ENCODE data around the gene CUEDC1. TPM values are rescaled to one million over a fixed set of nuclear protein-coding genes. Genes with fewer than 3 reads are reported as not detected.

The CUEDC1 gene
- total and polyA plus RNA-seq, 2 of the 13 experiments (the other 11 are each of a cell fraction or from before 2014, with no cell fraction given): 7.4 to 12.9 TPM

DNA sequence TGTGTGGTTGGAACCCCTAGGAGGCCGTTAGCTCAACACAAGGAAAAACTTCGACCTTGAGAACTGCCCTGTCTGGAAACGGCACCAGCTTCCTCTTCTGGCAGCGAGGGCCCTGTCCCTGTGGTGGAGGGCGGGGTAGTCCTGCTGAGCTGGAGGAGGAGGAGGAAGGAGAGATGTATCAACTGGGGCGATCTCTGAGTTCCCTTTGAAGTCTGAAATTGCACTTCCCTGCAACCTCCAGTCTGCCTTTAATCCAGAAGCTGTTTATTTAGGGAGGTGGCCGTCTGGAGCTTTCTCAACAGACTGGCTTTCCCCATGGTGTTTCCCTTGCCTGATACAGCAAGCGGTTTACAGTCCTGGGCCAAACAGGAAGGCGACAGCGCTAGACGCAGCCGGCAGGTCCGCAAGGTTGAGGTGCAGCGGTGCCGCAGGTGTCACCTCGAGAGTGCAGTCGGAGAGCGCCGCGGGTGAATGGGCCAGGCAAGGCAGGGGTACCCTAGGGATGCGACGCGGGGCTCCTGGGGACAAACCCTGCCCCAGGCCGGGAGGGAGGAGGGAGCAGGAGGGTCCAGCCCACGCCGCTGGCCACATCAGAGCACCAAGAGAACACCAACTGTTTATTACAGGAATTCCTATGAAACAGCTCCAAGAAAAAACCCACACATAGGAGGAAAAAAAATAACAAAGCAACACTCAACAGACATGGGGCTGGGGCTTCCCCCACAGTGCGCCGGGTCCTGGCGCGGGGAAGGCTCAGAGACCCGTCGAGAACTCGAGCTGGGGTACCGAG is 94.0 kb downstream of the CUEDC1 start (continued):
- TF ChIP-seq, protein P1, sequence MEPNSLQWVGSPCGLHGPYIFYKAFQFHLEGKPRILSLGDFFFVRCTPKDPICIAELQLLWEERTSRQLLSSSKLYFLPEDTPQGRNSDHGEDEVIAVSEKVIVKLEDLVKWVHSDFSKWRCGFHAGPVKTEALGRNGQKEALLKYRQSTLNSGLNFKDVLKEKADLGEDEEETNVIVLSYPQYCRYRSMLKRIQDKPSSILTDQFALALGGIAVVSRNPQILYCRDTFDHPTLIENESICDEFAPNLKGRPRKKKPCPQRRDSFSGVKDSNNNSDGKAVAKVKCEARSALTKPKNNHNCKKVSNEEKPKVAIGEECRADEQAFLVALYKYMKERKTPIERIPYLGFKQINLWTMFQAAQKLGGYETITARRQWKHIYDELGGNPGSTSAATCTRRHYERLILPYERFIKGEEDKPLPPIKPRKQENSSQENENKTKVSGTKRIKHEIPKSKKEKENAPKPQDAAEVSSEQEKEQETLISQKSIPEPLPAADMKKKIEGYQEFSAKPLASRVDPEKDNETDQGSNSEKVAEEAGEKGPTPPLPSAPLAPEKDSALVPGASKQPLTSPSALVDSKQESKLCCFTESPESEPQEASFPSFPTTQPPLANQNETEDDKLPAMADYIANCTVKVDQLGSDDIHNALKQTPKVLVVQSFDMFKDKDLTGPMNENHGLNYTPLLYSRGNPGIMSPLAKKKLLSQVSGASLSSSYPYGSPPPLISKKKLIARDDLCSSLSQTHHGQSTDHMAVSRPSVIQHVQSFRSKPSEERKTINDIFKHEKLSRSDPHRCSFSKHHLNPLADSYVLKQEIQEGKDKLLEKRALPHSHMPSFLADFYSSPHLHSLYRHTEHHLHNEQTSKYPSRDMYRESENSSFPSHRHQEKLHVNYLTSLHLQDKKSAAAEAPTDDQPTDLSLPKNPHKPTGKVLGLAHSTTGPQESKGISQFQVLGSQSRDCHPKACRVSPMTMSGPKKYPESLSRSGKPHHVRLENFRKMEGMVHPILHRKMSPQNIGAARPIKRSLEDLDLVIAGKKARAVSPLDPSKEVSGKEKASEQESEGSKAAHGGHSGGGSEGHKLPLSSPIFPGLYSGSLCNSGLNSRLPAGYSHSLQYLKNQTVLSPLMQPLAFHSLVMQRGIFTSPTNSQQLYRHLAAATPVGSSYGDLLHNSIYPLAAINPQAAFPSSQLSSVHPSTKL (CRISPR knock-in tag; IDR thresholded peaks at IDR 0.05): peak; percentile 82
- TF ChIP-seq ZNF746 (CRISPR knock-in tag; IDR thresholded peaks at IDR 0.05): 0 out of 2 replicates have a peak, but pooled peaks have one; percentile 10
- peak; percentile 58; the same call in 1 of the 2 replicates for TF ChIP-seq POLR2G (IDR thresholded peaks at IDR 0.05; ENCODE audit: low read depth, low read length)
- 0 out of 2 replicates have a peak, but pooled peaks have one; percentile 9 for TF ChIP-seq RARG (CRISPR knock-in tag; IDR thresholded peaks at IDR 0.05; ENCODE audit: low read depth)
- peak; percentile 43; the same call in 1 of the 2 replicates for TF ChIP-seq TFAP4 (IDR thresholded peaks at IDR 0.05; ENCODE audit: borderline replicate concordance, low read depth)
- no peak; the same call in 1 of the 2 replicates for TF ChIP-seq CBX5 (CRISPR knock-in tag; IDR thresholded peaks at IDR 0.05; ENCODE audit: borderline replicate concordance)
- TF ChIP-seq HMG20B (CRISPR knock-in tag; conservative IDR thresholded peaks at IDR 0.05): peak; percentile 83
- TF ChIP-seq, protein P2, sequence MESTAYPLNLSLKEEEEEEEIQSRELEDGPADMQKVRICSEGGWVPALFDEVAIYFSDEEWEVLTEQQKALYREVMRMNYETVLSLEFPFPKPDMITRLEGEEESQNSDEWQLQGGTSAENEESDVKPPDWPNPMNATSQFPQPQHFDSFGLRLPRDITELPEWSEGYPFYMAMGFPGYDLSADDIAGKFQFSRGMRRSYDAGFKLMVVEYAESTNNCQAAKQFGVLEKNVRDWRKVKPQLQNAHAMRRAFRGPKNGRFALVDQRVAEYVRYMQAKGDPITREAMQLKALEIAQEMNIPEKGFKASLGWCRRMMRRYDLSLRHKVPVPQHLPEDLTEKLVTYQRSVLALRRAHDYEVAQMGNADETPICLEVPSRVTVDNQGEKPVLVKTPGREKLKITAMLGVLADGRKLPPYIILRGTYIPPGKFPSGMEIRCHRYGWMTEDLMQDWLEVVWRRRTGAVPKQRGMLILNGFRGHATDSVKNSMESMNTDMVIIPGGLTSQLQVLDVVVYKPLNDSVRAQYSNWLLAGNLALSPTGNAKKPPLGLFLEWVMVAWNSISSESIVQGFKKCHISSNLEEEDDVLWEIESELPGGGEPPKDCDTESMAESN (CRISPR knock-in tag; conservative IDR thresholded peaks at IDR 0.05): 0 out of 2 replicates have a peak, but pooled peaks have one; percentile 33
- TF ChIP-seq DR1 (CRISPR knock-in tag; IDR thresholded peaks at IDR 0.05): peak; percentile 40; the same call in 1 of the 2 replicates
- peak; percentile 40; the same call in 1 of the 2 replicates for TF ChIP-seq POLR2AphosphoS5 (IDR thresholded peaks at IDR 0.05; ENCODE audit: low read depth, low read length)
- peak; percentile 21; the same call in 1 of the 2 replicates for TF ChIP-seq KLF6 (CRISPR knock-in tag; IDR thresholded peaks at IDR 0.05)
- TF ChIP-seq, protein P3, sequence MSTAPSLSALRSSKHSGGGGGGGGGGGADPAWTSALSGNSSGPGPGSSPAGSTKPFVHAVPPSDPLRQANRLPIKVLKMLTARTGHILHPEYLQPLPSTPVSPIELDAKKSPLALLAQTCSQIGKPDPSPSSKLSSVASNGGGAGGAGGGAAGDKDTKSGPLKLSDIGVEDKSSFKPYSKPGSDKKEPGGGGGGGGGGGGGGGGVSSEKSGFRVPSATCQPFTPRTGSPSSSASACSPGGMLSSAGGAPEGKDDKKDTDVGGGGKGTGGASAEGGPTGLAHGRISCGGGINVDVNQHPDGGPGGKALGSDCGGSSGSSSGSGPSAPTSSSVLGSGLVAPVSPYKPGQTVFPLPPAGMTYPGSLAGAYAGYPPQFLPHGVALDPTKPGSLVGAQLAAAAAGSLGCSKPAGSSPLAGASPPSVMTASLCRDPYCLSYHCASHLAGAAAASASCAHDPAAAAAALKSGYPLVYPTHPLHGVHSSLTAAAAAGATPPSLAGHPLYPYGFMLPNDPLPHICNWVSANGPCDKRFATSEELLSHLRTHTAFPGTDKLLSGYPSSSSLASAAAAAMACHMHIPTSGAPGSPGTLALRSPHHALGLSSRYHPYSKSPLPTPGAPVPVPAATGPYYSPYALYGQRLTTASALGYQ (CRISPR knock-in tag; IDR thresholded peaks at IDR 0.05): peak; percentile 67; the same call in 1 of the 2 replicates
- TF ChIP-seq, protein P4, sequence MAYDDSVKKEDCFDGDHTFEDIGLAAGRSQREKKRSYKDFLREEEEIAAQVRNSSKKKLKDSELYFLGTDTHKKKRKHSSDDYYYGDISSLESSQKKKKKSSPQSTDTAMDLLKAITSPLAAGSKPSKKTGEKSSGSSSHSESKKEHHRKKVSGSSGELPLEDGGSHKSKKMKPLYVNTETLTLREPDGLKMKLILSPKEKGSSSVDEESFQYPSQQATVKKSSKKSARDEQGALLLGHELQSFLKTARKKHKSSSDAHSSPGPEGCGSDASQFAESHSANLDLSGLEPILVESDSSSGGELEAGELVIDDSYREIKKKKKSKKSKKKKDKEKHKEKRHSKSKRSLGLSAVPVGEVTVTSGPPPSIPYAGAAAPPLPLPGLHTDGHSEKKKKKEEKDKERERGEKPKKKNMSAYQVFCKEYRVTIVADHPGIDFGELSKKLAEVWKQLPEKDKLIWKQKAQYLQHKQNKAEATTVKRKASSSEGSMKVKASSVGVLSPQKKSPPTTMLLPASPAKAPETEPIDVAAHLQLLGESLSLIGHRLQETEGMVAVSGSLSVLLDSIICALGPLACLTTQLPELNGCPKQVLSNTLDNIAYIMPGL (CRISPR knock-in tag; IDR thresholded peaks at IDR 0.05; ENCODE audit: borderline replicate concordance in 1 of 2, low read depth in 1 of 2): peak in 1 of 2 experiments; percentile 71; a peak in 1 of 4 replicates
- no peak; the same call in 1 of the 2 replicates for TF ChIP-seq RBAK (CRISPR knock-in tag; IDR thresholded peaks at IDR 0.05)
- no peak for TF ChIP-seq ZNF468 (CRISPR knock-in tag; IDR thresholded peaks at IDR 0.05)
- no peak for TF ChIP-seq ZFY (CRISPR knock-in tag; IDR thresholded peaks at IDR 0.05)
- TF ChIP-seq SIN3A (IDR thresholded peaks at IDR 0.05; ENCODE audit: borderline replicate concordance, low read depth, low read length): 0 out of 2 replicates have a peak, but pooled peaks have one; percentile 49
- peak; percentile 86 for TF ChIP-seq GATAD2A (CRISPR knock-in tag; IDR thresholded peaks at IDR 0.05)

Data from HepG2 (cell line).